ENCODE measurements around the gene RHOV.

DNA sequence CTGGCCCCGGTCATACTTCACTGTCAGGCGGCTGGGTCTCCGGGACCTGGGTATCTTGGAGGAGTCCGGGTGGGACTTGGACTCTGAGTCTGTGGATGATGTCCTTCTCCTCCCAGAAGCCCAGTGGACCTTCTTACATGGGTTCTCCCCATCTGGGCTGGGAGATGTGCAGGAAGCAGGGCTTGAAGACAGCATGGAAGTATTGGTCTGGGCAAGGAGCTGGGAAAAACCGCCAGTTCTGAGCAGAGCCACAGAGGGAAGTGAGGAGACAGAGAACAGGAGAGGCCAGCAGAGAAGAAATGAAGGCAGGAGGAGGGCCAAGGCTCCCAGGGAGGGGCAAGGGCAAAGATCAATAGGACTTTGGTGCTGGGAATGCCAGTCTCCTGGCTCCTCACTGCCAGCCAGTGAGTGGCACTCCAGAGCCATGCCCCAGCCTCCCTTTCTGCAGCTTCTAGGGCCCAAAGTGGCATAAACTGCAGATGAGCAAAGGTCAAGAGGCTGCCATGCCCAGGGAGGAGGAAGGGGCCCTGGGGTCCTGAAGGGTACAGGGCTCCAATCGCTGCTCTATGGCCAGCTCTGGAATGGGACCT, 45.5 kb downstream of the RHOV start, which contains the start of gene PPP1R14D:
- TF ChIP-seq, protein P1, sequence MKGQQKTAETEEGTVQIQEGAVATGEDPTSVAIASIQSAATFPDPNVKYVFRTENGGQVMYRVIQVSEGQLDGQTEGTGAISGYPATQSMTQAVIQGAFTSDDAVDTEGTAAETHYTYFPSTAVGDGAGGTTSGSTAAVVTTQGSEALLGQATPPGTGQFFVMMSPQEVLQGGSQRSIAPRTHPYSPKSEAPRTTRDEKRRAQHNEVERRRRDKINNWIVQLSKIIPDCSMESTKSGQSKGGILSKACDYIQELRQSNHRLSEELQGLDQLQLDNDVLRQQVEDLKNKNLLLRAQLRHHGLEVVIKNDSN (IDR thresholded peaks at IDR 0.05; ENCODE audit: borderline replicate concordance, low read depth) = no peak
- TF ChIP-seq CTCF (IDR thresholded peaks at IDR 0.05) (no peak), SMC3 (IDR thresholded peaks at IDR 0.05; ENCODE audit: low read depth, low read length) (no peak), RAD21 (IDR thresholded peaks at IDR 0.05; ENCODE audit: low read length) (no peak), FOSL2 (IDR thresholded peaks at IDR 0.05; ENCODE audit: borderline replicate concordance, low read depth) (no peak), RFX5 (IDR thresholded peaks at IDR 0.05; ENCODE audit: low read length) (no peak), POLR2AphosphoS5 (IDR thresholded peaks at IDR 0.05; ENCODE audit: low read depth, low read length) (no peak), FOXJ3 (CRISPR knock-in tag; IDR thresholded peaks at IDR 0.05) (no peak), PBX3 (IDR thresholded peaks at IDR 0.05) (no peak), JUND (IDR thresholded peaks at IDR 0.05) (no peak), EZH2phosphoT487 (IDR thresholded peaks at IDR 0.05; ENCODE audit: borderline replicate concordance, low read depth) (no peak)

All from SK-N-SH (cell line).